GM12878 (cell line): ENCODE data around the gene AKR1C4.

ENCODE experiments used
- CTCF ChIP-seq, 3 experiments: IDR thresholded peaks in 2 of 3; conservative IDR thresholded peaks in 1 of 3; 2 replicates each; pipeline ENCODE4 v1.5.1; 2011; ENCODE audit warnings: low read depth in 3 of 3, low read length in 3 of 3, mild to moderate bottlenecking in 3 of 3, control low read depth in 2 of 3, moderate library complexity in 2 of 3, inconsistent platforms in 1 of 3, mixed read lengths in 1 of 3; ENCODE audit not compliant: control insufficient read depth in 2 of 3, insufficient read depth in 1 of 3; ENCODE audit errors: extremely low read depth in 1 of 3
- MXI1 ChIP-seq: fragments of 150-350 bp; IDR thresholded peaks from 2 replicates; pipeline ENCODE4 v1.6.1; 2011; ENCODE audit warnings: low read depth, mild to moderate bottlenecking, inconsistent platforms, low read length, improper control_type of control experiment
- MYC ChIP-seq: IDR thresholded peaks from 2 replicates; pipeline ENCODE4 v1.6.1; 2011; ENCODE audit warnings: mild to moderate bottlenecking, low read length, moderate library complexity, inconsistent platforms; ENCODE audit not compliant: insufficient read depth, insufficient replicate concordance, insufficient read length, severe bottlenecking
- POLR2A ChIP-seq: IDR thresholded peaks from 2 replicates; pipeline ENCODE4 v1.6.1; 2011; ENCODE audit warnings: low read depth, mild to moderate bottlenecking, low read length
- RAD21 ChIP-seq: IDR thresholded peaks from 2 replicates; pipeline ENCODE4 v1.6.1; 2011; ENCODE audit warnings: mild to moderate bottlenecking, low read depth, low read length, moderate library complexity; ENCODE audit not compliant: insufficient read depth

GRCh38 chr10:5206799-5207198 is 10.2 kb downstream of the AKR1C4 start:
- no peak for TF ChIP-seq RAD21
- no peak for TF ChIP-seq POLR2A
- no peak for TF ChIP-seq CTCF (IDR thresholded peaks at IDR 0.05 in 2 of 3, conservative IDR thresholded peaks at IDR 0.05 in 1 of 3; ENCODE audit: control insufficient read depth in 2 of 3, extremely low read depth in 1 of 3, insufficient read depth in 1 of 3, low read depth in 3 of 3, low read length in 3 of 3)
- no peak for TF ChIP-seq MYC
- no peak for TF ChIP-seq MXI1
